Type B pancreatic cell (in vitro differentiated cells): ENCODE measurements around the gene CSNK1G2. TPM values are rescaled to one million over a fixed set of nuclear protein-coding genes. Genes with fewer than 3 reads are reported as not detected.
"Not testable (repeated sequence)": the region's sequence is repeated elsewhere in the genome, so short reads cannot be mapped to it uniquely, and the experiment has no call there.

Source experiments
- DNase-seq: peaks from one replicate; pipeline ENCODE4 v3.0.0; 2021; ENCODE audit warnings: mixed read lengths; ENCODE audit not compliant: unreplicated experiment; ENCODE audit errors: extremely low spot score
- H3K27ac Mint-ChIP-seq: 2 replicates; pipeline ENCODE4 v1.8.0; 2021; ENCODE audit warnings: mild to moderate bottlenecking, mixed read lengths
- H3K27me3 Mint-ChIP-seq: 2 replicates; pipeline ENCODE4 v1.8.0; 2021; ENCODE audit warnings: mixed read lengths
- H3K36me3 Mint-ChIP-seq: 2 replicates; pipeline ENCODE4 v1.8.0; 2021; ENCODE audit warnings: mixed read lengths
- H3K4me1 Mint-ChIP-seq: one replicate; pipeline ENCODE4 v1.8.0; 2021; ENCODE audit warnings: mixed read lengths; ENCODE audit not compliant: unreplicated experiment
- H3K4me3 Mint-ChIP-seq: 2 replicates; pipeline ENCODE4 v1.8.0; 2021; ENCODE audit warnings: mild to moderate bottlenecking, mixed read lengths
- H3K9me3 Mint-ChIP-seq: 2 replicates; pipeline ENCODE4 v1.8.0; 2021; ENCODE audit warnings: mixed read lengths
- CTCF ChIP-seq: fragments of 200-600 bp; sonication (generic); conservative IDR thresholded peaks from 2 replicates; pipeline ENCODE4 v1.5.0; 2021; ENCODE audit warnings: antibody characterized with exemption, mild to moderate bottlenecking
- total RNA-seq: library from RNA; stranded (reverse); gene quantifications from 2 replicates; pipeline ENCODE4 v1.2.1, GENCODE V29; 2021; ENCODE audit warnings: low replicate concordance

CSNK1G2 gene
- total RNA-seq, 1 donor from 2014 or later = 71.6 TPM

GRCh38 chr19:1984357-1984756 is 43.4 kb downstream of the CSNK1G2 start:
- TF ChIP-seq CTCF = no peak
- H3K4me1 Mint-ChIP-seq = no peaks in the 10 kb centered on the region

GRCh38 chr19:1985588-1986356 is 44.8 kb downstream of the CSNK1G2 start:
- H3K4me1 Mint-ChIP-seq = no peaks in the 10 kb centered on the region
- no peaks in the 10 kb centered on the region for H3K27me3 Mint-ChIP-seq
- TF ChIP-seq CTCF = no peak
- peaks cover 12% of the 10 kb centered on the region for H3K36me3 Mint-ChIP-seq
- no peaks in the 10 kb centered on the region for H3K9me3 Mint-ChIP-seq
- DNase-seq = no peak
- H3K27ac Mint-ChIP-seq = no peak overlapping the region
- H3K4me3 Mint-ChIP-seq = no peak overlapping the region

More at GRCh38 chr19:1984357-1984756, 43.4 kb downstream of the CSNK1G2 start:
- H3K4me3 Mint-ChIP-seq = no peak overlapping the region
- no peaks in the 10 kb centered on the region for H3K9me3 Mint-ChIP-seq
- DNase-seq = no peak
- no peak overlapping the region for H3K27ac Mint-ChIP-seq
- no peaks in the 10 kb centered on the region for H3K27me3 Mint-ChIP-seq
- peaks cover 12% of the 10 kb centered on the region for H3K36me3 Mint-ChIP-seq

GRCh38 chr19:1986357-1987162 is 45.6 kb downstream of the CSNK1G2 start:
- no peak overlapping the region for H3K27ac Mint-ChIP-seq
- DNase-seq = no peak
- TF ChIP-seq CTCF = no peak
- no peaks in the 10 kb centered on the region for H3K4me1 Mint-ChIP-seq
- H3K9me3 Mint-ChIP-seq = no peaks in the 10 kb centered on the region
- H3K36me3 Mint-ChIP-seq = peaks cover 8% of the 10 kb centered on the region
- H3K27me3 Mint-ChIP-seq = no peaks in the 10 kb centered on the region
- H3K4me3 Mint-ChIP-seq = no peak overlapping the region

- no peak overlapping the region for H3K4me3 Mint-ChIP-seq
- no peaks in the 10 kb centered on the region for H3K27me3 Mint-ChIP-seq
- H3K27ac Mint-ChIP-seq = no peak overlapping the region
- H3K4me1 Mint-ChIP-seq = no peaks in the 10 kb centered on the region
- peaks cover 4% of the 10 kb centered on the region for H3K36me3 Mint-ChIP-seq
- TF ChIP-seq CTCF = peak; percentile 26
- DNase-seq = no peak
- H3K9me3 Mint-ChIP-seq = no peaks in the 10 kb centered on the region
Observed at GRCh38 chr19:1987197-1988187, 46.5 kb downstream of the CSNK1G2 start.

GRCh38 chr19:1988464-1988863 is 47.5 kb downstream of the CSNK1G2 start:
- H3K36me3 Mint-ChIP-seq, H3K27me3 Mint-ChIP-seq, DNase-seq, H3K9me3 Mint-ChIP-seq, H3K4me3 Mint-ChIP-seq, H3K27ac Mint-ChIP-seq, H3K4me1 Mint-ChIP-seq: not testable (repeated sequence)
